IgD-negative memory B cell (primary cell): ENCODE measurements around the gene NMRK1. TPM values are rescaled to one million over a fixed set of nuclear protein-coding genes. Genes with fewer than 3 reads are reported as not detected.

ENCODE experiments used
- H3K27ac Mint-ChIP-seq, 3 donors: one replicate each; pipeline ENCODE4 v1.8.0; 2020 to 2022; ENCODE audit warnings: mild to moderate bottlenecking in 3 of 3, mixed read lengths in 3 of 3, moderate library complexity in 1 of 3
- H3K27me3 Mint-ChIP-seq: one replicate; pipeline ENCODE4 v1.8.0; 2021; ENCODE audit warnings: mixed read lengths
- H3K36me3 Mint-ChIP-seq: one replicate; pipeline ENCODE4 v1.8.0; 2020; ENCODE audit warnings: mild to moderate bottlenecking, mixed read lengths
- H3K4me1 Mint-ChIP-seq, 3 donors: one replicate each; pipeline ENCODE4 v1.8.0; 2020 to 2022; ENCODE audit warnings: mixed read lengths in 3 of 3, mild to moderate bottlenecking in 1 of 3
- H3K4me3 Mint-ChIP-seq, 4 donors: one replicate each; pipeline ENCODE4 v1.8.0; 2020 to 2022; ENCODE audit warnings: mild to moderate bottlenecking in 4 of 4, mixed read lengths in 4 of 4, moderate library complexity in 3 of 4
- H3K9me3 Mint-ChIP-seq, 3 donors: one replicate each; pipeline ENCODE4 v1.8.0; 2020 to 2021; ENCODE audit warnings: mixed read lengths in 3 of 3, mild to moderate bottlenecking in 1 of 3
- polyA plus RNA-seq: library from polyadenylated mRNA; unstranded; fragments of 300-500 nt; fragmentation: Illumina TruSeq; gene quantifications from one replicate; pipeline ENCODE4 v1.2.3, GENCODE V29; 2021

NMRK1 gene
- polyA plus RNA-seq, 1 donor from 2014 or later = 26.0 TPM

DNA sequence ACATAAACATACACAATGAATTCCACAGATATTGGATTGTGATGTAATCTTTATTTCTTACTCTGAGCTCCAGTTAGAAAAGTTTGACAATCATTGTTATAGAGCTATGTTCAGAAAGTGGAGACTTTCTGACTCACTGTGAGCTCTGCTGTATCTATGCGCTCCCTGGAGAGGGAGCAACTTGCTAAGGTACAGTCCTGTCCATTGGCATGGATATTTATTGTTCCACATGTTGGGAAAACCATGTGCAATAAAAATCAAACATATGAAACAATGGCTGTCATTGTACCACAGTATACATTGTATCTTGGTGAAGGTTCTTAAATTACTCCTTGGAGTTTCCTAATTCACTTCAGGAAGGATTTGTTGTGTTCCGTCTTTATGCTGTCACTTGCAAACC is 26.8 kb downstream of the NMRK1 start:
- no peak overlapping the region for H3K27ac Mint-ChIP-seq
- H3K36me3 Mint-ChIP-seq = no peaks in the 10 kb centered on the region
- no peaks in the 10 kb centered on the region for H3K27me3 Mint-ChIP-seq
- no peaks in the 10 kb centered on the region for H3K4me1 Mint-ChIP-seq
- no peak overlapping the region for H3K4me3 Mint-ChIP-seq
- no peaks in the 10 kb centered on the region for H3K9me3 Mint-ChIP-seq

DNA sequence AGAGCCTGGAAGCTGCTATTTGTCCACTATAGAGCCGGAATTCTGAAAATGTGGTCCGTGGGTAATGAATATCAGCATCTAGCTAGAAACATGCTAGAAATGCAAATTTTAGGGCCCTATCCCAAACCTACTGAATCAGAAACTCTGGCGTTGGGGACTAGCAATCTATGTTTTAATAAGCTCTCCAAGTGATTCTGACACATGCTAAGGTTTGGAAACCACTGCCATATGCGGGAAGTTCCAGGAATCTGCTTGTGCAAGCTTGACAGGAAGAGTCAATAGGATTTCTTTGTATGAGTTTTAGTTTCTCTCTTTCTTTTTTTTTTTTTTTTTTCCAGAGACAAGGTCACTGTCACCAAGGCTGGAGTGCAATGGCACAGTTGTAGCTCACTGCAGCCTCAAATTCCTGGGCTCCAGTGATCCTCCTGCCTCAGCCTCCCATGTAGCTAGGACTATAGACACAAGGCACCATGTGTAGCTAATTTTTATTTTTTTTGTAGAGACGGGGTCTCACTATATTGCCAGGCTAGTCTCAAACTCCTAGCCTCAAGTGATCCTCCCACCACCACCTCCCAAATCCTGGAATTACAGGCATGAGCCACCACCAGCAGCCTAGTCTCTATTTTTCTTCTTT is 33.5 kb downstream of the NMRK1 start:
- H3K36me3 Mint-ChIP-seq = no peaks in the 10 kb centered on the region
- H3K27ac Mint-ChIP-seq = peak overlapping the region in 1 of 3 donors; percentile 17
- peaks cover 11 to 22% (median 17%) of the 10 kb centered on the region in 3 donors for H3K4me1 Mint-ChIP-seq
- H3K4me3 Mint-ChIP-seq = peak overlapping the region in 1 of 4 donors; percentile 74
- H3K9me3 Mint-ChIP-seq = peaks cover 0 to 1% (median 0%) of the 10 kb centered on the region in 3 donors
- H3K27me3 Mint-ChIP-seq = no peaks in the 10 kb centered on the region

DNA sequence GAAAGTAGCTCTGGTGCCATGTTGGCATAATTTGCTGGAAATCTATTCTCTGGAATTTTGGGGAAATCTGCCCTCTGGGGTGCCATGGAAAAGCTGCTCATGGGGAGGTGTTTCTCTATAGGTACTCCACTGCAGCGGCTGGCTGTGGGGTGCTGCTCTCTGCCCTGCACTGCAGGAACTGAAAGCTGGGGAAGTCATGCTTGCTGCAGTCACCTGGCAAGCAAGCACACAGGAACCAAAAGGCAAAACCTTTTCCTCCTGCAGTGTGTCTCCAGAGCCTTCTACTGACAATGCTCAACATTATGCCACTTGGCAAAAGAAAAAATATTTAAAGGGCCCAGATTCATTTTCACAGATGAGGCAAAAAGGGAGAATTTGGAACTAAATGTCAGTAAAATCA is 34.1 kb downstream of the NMRK1 start:
- peaks cover 11 to 22% (median 17%) of the 10 kb centered on the region in 3 donors for H3K4me1 Mint-ChIP-seq
- H3K36me3 Mint-ChIP-seq = no peaks in the 10 kb centered on the region
- H3K27ac Mint-ChIP-seq = peak overlapping the region; percentile 12 to 69 (median 17)
- no peaks in the 10 kb centered on the region for H3K27me3 Mint-ChIP-seq
- peaks cover 0 to 1% (median 0%) of the 10 kb centered on the region in 3 donors for H3K9me3 Mint-ChIP-seq
- peak overlapping the region in 2 of 4 donors; percentile 22 to 71 for H3K4me3 Mint-ChIP-seq

DNA sequence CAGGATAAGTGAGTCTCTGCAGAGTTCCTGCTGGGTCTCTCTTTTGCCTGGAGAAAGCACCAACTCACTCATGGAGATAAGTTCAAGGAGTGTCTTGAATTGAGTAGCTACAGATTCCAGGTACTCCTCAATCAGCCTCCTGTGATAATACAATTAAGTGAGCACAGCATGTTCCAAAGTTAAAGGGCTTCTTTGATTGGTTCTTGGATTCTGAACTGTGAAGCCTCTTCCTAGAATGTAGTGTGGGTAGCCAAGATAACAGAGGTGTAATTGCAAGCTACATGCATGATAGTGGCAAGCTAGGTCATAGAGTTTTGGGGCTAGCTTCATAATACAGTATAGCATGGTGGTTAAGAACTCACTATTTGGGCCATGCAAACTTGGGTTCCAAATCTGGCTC is 36.7 kb downstream of the NMRK1 start:
- peaks cover 0 to 1% (median 0%) of the 10 kb centered on the region in 3 donors for H3K9me3 Mint-ChIP-seq

DNA sequence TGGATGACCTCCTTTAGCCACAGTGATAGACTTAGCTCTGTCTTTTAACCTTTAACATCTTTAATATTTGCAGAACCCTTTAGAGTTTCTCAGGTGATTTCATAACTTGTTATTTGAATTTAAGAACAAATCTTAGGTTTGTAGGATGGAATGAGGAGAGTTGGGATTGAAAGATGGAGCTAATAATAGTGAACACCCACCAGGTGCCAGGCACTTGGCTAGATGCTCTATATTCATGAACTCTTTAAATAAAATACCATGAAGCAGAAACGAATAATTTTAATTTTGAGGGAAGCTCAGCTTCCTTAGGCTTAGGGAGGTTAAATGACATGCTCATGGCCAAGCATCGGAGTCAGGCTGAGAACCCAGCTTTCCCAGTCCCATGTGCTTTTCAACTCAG is 40.4 kb downstream of the NMRK1 start:
- Mint-ChIP-seq H3K4me3 (no peak overlapping the region), H3K9me3 (no peaks in the 10 kb centered on the region), H3K27ac (no peak overlapping the region), H3K4me1 (peaks cover 0 to 4% (median 2%) of the 10 kb centered on the region in 3 donors), H3K27me3 (no peaks in the 10 kb centered on the region), H3K36me3 (no peaks in the 10 kb centered on the region)

More for the DNA sequence above, 36.7 kb downstream of the NMRK1 start:
- H3K27ac Mint-ChIP-seq = no peak overlapping the region
- H3K36me3 Mint-ChIP-seq = no peaks in the 10 kb centered on the region
- H3K4me1 Mint-ChIP-seq = peaks cover 11 to 22% (median 17%) of the 10 kb centered on the region in 3 donors
- no peaks in the 10 kb centered on the region for H3K27me3 Mint-ChIP-seq
- no peak overlapping the region for H3K4me3 Mint-ChIP-seq

DNA sequence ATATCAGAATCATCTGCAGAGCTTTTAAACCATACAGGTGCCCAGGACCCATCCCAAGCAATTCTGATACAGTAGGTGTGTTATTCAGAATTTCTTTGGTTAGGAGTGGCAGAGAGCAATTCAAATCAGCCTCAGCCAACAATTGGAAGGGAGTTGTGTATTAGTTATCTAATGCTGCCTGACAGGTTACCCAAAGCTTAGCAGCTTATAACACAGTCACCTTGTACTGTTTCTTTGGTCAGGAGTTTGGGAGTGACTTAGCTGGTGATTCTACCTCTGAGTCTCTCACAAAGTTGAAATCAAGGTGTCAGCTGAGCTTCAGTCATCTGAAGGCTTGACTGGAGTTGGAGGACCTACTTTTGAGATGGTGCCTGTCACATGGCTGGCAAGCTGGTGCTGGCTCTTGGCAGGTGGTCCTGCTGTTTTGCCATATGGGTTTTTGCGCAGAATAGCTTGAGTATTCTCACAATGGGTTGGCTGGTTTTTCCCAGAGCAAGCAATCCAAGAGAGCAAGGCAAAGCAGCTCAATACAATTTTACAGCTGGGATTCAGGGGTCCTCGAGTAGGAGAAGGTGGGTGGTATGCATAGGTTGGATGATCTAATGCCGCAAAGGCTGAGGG is 41.1 kb downstream of the NMRK1 start:
- H3K4me1 Mint-ChIP-seq = peaks cover 0 to 2% (median 2%) of the 10 kb centered on the region in 3 donors
- no peaks in the 10 kb centered on the region for H3K9me3 Mint-ChIP-seq
- H3K27me3 Mint-ChIP-seq = no peaks in the 10 kb centered on the region
- no peak overlapping the region for H3K4me3 Mint-ChIP-seq
- H3K27ac Mint-ChIP-seq = no peak overlapping the region
- no peaks in the 10 kb centered on the region for H3K36me3 Mint-ChIP-seq

DNA sequence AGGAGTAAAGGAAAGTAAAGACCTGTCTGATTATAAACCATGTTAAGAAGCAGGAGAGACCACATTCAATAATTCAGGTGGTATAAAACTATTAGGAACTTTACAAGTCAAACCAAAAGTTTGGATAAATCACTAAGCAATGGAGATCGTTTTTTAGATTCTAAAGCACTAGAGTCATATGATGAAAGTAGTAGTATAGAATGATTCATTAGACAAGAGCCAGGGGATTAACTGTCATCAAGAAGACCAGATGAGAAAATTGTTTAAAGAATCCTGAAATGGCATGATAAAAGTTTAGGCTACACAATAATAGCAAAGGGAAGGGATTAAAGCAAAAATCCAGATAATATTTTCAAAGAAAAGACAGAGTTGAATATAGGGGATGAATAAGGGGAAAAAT is 46.9 kb downstream of the NMRK1 start:
- Mint-ChIP-seq H3K27ac (peak overlapping the region in 1 of 3 donors; percentile 69), H3K4me3 (no peak overlapping the region), H3K36me3 (no peaks in the 10 kb centered on the region), H3K4me1 (peaks cover 0 to 3% (median 3%) of the 10 kb centered on the region in 3 donors), H3K27me3 (peaks cover 3% of the 10 kb centered on the region), H3K9me3 (no peaks in the 10 kb centered on the region)

DNA sequence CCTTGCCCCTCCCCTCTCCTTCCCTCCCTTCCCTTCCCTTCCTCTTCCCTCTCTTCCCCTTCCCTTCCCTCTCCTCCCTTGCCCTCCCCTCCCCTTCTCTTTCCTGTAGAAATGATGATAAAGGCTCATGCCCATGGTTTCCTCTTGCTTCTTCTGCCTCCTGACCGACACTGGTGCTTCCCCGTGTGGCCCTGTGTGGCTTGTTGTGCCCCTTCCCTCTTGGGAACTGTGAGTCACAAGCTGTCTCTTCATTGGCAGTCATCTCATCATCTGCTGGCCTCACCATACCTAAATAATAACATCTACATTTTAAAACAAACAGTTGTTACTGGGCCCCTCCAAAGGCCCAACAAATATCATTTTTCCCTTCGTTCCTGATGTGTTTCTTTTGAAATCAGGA is 48.2 kb downstream of the NMRK1 start:
- H3K27ac Mint-ChIP-seq = no peak overlapping the region
- H3K4me3 Mint-ChIP-seq = peak overlapping the region in 1 of 4 donors; percentile 68
- H3K36me3 Mint-ChIP-seq = no peaks in the 10 kb centered on the region
- peaks cover 0 to 3% (median 3%) of the 10 kb centered on the region in 3 donors for H3K4me1 Mint-ChIP-seq
- H3K9me3 Mint-ChIP-seq = no peaks in the 10 kb centered on the region
- H3K27me3 Mint-ChIP-seq = peaks cover 5% of the 10 kb centered on the region

DNA sequence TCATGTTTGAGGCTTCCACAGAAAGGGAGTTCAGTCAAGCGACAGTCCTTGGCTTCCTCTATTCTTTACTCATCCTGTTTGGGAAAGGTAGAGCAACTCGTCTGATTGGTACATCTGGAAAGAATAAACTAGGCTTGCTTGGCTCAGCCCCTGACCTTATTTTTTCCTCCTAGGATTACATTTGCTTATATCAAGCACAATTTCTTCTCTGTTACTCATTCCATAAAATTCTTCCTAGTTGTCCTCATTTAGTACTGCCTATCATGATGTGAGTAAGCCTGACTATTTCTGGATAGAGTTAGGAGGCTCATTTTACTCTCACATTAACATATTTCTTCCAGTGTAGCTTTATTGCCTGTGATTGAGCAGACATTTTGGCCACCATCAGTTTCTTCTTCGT is 48.9 kb downstream of the NMRK1 start:
- H3K4me3 Mint-ChIP-seq = no peak overlapping the region
- no peaks in the 10 kb centered on the region for H3K36me3 Mint-ChIP-seq
- no peak overlapping the region for H3K27ac Mint-ChIP-seq
- H3K9me3 Mint-ChIP-seq = no peaks in the 10 kb centered on the region
- H3K4me1 Mint-ChIP-seq = peaks cover 0 to 3% (median 3%) of the 10 kb centered on the region in 3 donors
- H3K27me3 Mint-ChIP-seq = peaks cover 5% of the 10 kb centered on the region

DNA sequence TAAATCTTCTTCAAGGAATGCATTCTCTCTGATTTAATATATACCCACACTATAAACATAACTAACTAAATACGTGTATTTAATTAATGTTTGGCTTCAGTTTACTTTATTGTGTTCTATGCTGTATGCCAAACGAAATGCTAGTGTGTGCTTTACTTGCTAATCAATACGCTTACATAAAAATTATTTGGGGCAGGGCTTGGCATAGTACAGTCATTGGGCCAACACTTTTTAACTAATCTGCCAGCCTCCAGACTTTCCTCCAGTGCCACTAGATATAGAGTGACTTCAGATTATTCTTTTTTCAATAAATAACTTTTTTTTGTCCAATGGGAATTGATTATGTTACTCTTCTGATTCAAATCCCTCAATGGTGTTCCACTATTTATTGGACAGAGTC is 51.2 kb downstream of the NMRK1 start:
- H3K27ac Mint-ChIP-seq = no peak overlapping the region
- no peaks in the 10 kb centered on the region for H3K36me3 Mint-ChIP-seq
- no peak overlapping the region for H3K4me3 Mint-ChIP-seq
- H3K27me3 Mint-ChIP-seq = peaks cover 5% of the 10 kb centered on the region
- peaks cover 0 to 3% (median 3%) of the 10 kb centered on the region in 3 donors for H3K4me1 Mint-ChIP-seq
- H3K9me3 Mint-ChIP-seq = no peaks in the 10 kb centered on the region

DNA sequence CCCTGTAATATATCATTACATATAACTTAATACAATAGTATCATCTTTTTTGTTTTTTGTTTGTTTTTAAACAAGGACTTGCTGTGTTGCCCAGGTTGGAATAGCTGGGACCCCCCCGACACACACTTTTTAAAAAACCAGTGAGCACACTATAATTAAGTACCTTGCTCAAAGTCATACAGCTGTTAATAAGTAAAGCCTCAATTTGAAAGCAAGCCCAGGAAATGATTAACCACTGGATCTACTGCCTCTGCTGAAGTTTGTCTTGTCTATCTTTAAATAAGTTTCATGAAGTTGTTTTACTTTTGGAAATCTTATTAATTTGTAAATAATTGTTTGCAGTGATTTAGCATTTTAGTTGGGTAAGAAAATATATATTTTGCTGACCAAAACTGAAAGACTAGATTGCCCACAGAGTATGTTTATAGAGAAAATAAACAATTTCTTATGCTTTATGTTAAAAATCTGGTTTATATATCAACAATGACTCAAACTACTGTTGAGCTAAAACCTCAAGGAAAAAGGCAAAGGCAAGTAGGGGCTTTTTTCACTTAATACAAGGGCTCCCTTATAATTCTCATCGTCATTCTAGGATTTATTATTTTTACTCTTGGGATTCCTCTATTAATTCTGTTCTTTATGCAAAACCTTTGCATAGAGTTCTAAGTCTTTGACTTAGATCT is 54.0 kb downstream of the NMRK1 start:
- Mint-ChIP-seq H3K9me3 (no peaks in the 10 kb centered on the region), H3K36me3 (no peaks in the 10 kb centered on the region), H3K4me3 (no peak overlapping the region), H3K27ac (no peak overlapping the region), H3K27me3 (peaks cover 5% of the 10 kb centered on the region), H3K4me1 (peaks cover 0 to 1% (median 0%) of the 10 kb centered on the region in 3 donors)

DNA sequence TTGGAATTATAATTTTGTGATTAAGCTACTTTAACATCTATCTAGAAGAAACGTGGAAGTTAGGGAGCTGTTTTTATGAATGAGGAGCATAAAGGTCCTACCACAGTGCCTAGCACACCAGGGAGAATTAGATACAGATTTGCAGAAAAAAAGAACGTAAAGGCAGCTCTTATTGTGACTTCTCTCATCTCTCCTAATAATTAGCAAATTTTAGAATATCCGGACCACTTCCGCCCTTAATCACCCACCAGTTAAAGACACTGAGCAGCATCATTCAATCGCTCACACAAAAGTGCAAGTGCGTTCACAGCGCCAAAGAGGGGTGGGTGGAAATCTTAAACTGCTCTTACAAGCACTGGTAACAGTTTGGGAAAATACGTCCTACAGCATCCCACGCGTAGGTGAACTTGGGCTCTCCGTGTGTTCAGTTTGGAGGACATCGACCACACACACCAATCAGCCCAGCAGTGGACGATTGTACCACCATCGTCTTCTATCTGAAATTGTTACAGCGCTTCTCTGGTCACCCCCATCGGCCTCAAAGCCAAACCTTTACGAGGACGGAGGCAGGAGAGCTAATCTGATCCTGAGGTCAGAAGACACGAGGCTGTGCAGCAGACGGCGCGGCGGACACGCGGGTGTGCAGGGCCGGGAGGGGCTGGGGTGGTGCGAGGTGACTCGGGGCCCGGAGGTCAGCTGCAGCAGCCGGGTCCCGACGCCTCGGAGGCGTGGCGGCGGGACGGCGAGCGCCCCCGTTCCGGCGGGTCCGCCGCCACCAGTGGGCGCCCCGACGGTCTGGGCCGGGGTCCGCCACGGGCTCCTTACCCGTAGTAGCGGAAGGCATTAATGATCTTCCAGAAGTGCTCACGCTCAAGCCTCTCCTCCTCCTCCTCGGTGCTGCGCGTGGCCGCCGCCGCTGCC is 60.5 kb downstream of the NMRK1 start:
- Mint-ChIP-seq H3K4me1 (peaks cover 28 to 31% (median 29%) of the 10 kb centered on the region in 3 donors), H3K27me3 (no peaks in the 10 kb centered on the region), H3K4me3 (peak overlapping the region; percentile 87 to 96 (median 96)), H3K27ac (peak overlapping the region; percentile 82 to 94 (median 94)), H3K36me3 (no peaks in the 10 kb centered on the region), H3K9me3 (no peaks in the 10 kb centered on the region)

DNA sequence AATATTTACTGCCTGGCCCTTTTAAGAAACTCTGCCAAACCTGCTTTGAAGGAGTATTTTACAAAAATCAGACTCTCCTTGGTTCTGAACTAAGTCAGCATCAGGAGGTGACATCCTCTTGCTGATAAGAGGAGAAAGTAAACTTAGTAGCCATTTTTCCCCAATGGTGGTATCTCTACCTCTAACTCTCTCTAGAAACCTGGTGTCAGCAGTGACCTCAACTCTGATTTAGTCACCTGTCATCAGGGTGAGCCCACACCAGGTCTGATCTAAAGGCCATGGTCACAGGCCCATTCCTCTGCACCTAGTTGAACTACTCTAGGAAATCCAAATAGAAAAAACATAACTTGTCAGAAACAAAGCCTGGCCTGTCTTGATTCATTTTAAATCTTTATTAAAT is 64.1 kb downstream of the NMRK1 start:
- Mint-ChIP-seq H3K9me3 (no peaks in the 10 kb centered on the region), H3K4me1 (peaks cover 38 to 45% (median 38%) of the 10 kb centered on the region in 3 donors), H3K27ac (no peak overlapping the region), H3K27me3 (no peaks in the 10 kb centered on the region), H3K36me3 (peaks cover 4% of the 10 kb centered on the region), H3K4me3 (no peak overlapping the region)

DNA sequence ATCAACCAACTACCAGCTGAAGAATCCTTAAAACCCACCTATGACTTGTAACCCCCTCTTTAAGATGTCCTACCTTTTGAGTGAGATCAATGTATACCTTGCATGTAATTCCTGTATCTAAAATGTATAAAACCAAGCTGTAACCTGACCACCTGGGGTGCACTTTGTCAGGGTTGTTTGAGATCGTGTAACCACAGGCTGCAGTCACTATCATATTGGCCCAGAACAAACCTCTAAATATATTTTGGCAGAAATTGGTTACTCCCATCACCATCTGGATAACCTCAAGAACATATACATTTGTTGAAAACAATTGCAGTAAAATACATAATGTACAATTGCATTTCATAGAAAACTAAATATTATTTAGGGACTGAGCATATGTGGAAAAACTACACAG is 68.3 kb downstream of the NMRK1 start:
- H3K27me3 Mint-ChIP-seq = no peaks in the 10 kb centered on the region
- H3K36me3 Mint-ChIP-seq = peaks cover 4% of the 10 kb centered on the region
- H3K4me1 Mint-ChIP-seq = peaks cover 18 to 23% (median 20%) of the 10 kb centered on the region in 3 donors

More for the DNA sequence above, 68.3 kb downstream of the NMRK1 start:
- H3K27ac Mint-ChIP-seq = no peak overlapping the region
- H3K4me3 Mint-ChIP-seq = no peak overlapping the region
- no peaks in the 10 kb centered on the region for H3K9me3 Mint-ChIP-seq
